SH-SY5Y (cell line): ENCODE measurements around the gene PDZRN3.

Experiments
- GATA2 ChIP-seq: IDR thresholded peaks from 2 replicates; pipeline ENCODE4 v1.6.1; 2011; ENCODE audit warnings: mild to moderate bottlenecking, low read depth, low read length
- GATA3 ChIP-seq: IDR thresholded peaks from 2 replicates; pipeline ENCODE4 v1.6.1; 2011; ENCODE audit warnings: low read depth, mild to moderate bottlenecking, low read length, moderate library complexity

DNA sequence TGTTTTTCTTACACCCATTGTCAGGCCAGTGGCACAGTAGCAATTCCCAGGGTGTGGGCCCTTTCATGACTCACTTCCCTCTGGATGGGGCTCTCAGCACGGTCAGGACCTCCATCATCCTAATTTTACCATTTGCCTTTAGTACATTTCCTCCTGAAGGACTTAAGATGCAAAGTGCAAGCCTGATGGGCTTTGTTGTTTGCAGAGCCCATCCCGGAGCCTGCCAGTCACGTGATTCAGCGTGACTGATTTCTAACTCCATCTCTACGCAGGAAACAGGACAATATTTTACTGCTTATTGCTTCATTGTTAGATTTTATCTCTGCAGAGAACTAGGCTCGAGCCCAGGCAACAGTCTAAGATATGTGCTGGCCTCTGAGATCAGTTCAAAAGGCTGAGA is 223.7 kb downstream of the PDZRN3 start:
- peak; percentile 53 for TF ChIP-seq GATA2
- no peak for TF ChIP-seq GATA3
